ENCODE measurements around the gene FGD6.

The FGD6 gene

GRCh38 chr12:95228617-95229016 is 11.3 kb upstream of the FGD6 start:
- Histone ChIP-seq H3K36me3 (ENCODE audit: insufficient read depth, low read length) (peaks cover 20% of the 10 kb centered on the region), H3K4me1 (ENCODE audit: insufficient read depth, low read length) (no peaks in the 10 kb centered on the region), H3K9me3 (ENCODE audit: low read length) (no peaks in the 10 kb centered on the region), H3K27me3 (ENCODE audit: insufficient read depth, low read length) (no peaks in the 10 kb centered on the region), H3K4me3 (ENCODE audit: low read length) (no peak overlapping the region), H2AFZ (ENCODE audit: low read depth, low read length) (no peak overlapping the region)

DNA sequence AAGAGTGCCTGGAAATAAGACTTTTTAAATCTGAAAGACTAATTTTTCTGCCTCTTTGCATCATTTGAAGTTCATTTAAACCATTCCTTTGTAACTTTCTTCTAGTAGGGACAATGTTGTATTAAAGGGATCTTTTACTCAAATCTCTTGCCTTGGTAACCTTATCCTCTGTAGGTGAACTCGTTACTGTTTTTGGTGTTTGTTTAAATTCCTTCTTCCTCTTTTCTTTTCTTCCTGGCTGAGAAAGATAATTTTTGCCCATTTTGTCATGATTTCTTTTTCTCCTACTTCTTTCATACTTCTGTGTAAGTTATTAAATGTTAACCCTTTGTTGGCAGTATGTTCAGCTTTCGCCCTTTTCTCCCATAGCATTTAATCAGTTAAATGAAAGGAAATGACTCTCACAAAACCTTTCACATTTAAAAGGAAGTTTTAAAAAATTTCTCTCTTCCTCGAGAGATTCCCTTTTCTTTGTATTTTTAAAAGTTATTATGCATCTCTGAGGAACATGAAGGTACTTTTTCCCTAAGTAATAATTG is 10.6 kb upstream of the FGD6 start:
- no peaks in the 10 kb centered on the region for H3K27me3 ChIP-seq (ENCODE audit: insufficient read depth, low read length)
- H2AFZ ChIP-seq (ENCODE audit: low read depth, low read length), result no peak overlapping the region
- peaks cover 19% of the 10 kb centered on the region for H3K36me3 ChIP-seq (ENCODE audit: insufficient read depth, low read length)
- H3K9me3 ChIP-seq (ENCODE audit: low read length), result no peaks in the 10 kb centered on the region
- no peak overlapping the region for H3K4me3 ChIP-seq (ENCODE audit: low read length)
- no peaks in the 10 kb centered on the region for H3K4me1 ChIP-seq (ENCODE audit: insufficient read depth, low read length)

DNA sequence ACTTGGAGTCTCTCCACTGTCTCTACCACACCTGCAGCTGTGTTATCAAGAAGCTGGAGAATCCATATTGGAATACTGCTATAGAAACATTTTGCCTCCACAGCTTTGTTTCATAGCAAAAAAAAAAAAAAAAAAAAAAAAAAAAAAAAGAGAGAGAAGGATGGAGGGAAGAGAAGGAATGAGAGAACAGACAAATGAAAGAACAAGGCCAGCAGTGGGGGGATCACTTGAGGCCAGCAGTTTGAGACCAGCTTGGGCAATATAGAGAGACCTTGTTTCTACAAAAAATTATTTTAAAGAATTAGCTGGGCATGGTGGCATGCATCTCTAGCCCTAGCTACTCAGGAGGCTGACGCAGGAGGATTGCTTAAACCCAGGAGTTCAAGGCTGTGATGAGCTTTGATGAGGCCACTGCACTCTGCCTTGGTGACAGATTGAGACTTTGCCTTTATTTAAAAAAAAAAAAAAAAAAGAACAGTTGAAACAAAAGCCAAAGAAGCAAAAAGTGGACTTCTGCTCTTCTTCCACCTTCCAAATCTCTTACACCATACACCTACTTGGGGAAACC is 8.5 kb upstream of the FGD6 start:
- H3K4me1 ChIP-seq (ENCODE audit: insufficient read depth, low read length), result no peaks in the 10 kb centered on the region

DNA sequence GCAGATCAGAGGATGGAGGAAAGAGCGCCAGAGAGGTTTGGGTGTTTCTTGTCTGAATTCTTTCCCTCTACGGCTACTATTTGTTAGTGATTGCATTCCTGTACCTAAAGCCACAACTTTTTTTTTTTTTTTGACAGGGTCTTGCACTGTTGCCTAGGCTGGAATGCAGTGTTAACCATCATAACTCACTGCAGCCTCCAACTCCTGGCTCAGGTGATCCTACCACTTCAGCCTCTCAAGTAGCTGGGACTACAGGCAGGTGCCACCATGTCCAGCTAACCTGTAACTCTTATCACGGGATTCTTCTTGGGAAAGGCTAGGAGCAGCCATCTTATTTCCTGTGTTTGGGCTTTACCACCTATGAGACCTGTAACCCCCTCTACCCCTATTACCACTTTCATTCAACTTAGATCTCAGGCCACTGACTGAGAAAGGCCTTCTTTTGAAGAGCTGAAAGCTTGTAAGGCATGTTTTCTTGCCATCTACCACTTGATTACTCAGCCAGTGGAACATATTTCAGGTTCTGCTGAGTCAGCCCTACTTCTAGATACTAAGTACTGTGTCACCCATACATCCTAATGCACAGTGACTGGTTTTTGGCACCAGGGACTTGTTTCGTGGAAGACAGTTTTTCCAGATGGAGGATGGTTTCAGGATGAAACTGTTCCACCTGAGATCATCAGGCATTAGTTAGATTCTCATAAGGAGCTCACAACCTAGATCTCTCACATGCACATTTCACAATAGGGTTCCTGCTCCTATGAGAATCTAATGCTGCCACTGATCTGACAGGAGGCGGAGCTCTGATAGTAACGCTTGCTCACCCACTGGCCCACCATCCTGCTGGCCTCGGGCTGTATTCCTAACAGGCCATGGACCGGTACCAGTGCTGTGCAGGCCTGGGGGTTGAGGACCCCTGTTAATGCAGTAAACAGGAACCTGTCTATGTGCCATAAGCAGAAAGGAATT is 7.2 kb upstream of the FGD6 start:
- Histone ChIP-seq H2AFZ (ENCODE audit: low read depth, low read length) (no peak overlapping the region), H3K4me1 (ENCODE audit: insufficient read depth, low read length) (peaks cover 6% of the 10 kb centered on the region), H3K36me3 (ENCODE audit: insufficient read depth, low read length) (peaks cover 19% of the 10 kb centered on the region), H3K4me3 (ENCODE audit: low read length) (no peak overlapping the region), H3K27me3 (ENCODE audit: insufficient read depth, low read length) (no peaks in the 10 kb centered on the region), H3K9me3 (ENCODE audit: low read length) (no peaks in the 10 kb centered on the region)

More for the DNA sequence above, 8.5 kb upstream of the FGD6 start:
- H3K4me3 ChIP-seq (ENCODE audit: low read length), result no peak overlapping the region
- no peaks in the 10 kb centered on the region for H3K9me3 ChIP-seq (ENCODE audit: low read length)
- no peaks in the 10 kb centered on the region for H3K27me3 ChIP-seq (ENCODE audit: insufficient read depth, low read length)
- H3K36me3 ChIP-seq (ENCODE audit: insufficient read depth, low read length), result peaks cover 19% of the 10 kb centered on the region
- H2AFZ ChIP-seq (ENCODE audit: low read depth, low read length), result no peak overlapping the region

DNA sequence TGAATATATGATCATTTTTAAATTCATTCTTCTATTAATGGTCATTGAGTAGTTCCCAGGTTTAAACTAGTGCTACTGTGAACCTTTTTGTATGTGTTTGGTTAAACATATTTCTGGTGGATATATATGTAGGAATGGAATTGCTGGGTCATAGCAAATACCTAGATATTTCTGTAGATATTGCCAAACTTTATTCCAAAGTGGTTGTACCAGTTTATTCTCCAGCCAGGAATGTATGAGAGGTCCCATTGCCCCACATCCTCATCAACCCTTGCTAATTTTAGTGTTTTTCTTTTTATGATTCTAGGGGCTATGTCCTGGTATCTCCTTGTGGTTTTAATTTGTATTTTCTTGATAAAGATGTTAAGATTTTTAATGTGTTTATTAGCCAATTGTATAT is 3.5 kb upstream of the FGD6 start:
- Histone ChIP-seq H3K36me3 (ENCODE audit: insufficient read depth, low read length) (peaks cover 14% of the 10 kb centered on the region), H3K4me1 (ENCODE audit: insufficient read depth, low read length) (peaks cover 7% of the 10 kb centered on the region), H3K9me3 (ENCODE audit: low read length) (no peaks in the 10 kb centered on the region), H3K27me3 (ENCODE audit: insufficient read depth, low read length) (no peaks in the 10 kb centered on the region), H2AFZ (ENCODE audit: low read depth, low read length) (no peak overlapping the region), H3K4me3 (ENCODE audit: low read length) (no peak overlapping the region)

DNA sequence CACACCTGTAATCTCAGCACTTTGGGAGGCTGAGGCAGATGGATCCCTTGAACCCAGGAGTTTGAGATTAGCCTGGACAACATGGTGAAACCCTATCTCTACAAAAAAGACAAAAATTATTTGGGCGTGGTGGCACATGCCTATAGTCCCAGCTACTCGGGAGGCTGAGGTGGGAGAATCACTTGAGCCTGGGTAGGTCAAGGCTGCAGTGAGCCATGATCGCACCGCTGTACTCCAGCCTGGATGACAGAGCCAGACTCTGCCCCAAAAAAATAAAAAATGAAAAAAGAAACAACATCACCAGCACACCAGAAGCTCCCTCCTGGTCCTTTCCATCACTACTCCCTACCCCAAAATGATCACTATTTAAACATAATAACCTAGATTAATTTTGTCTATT is 2.9 kb upstream of the FGD6 start:
- Histone ChIP-seq H3K9me3 (ENCODE audit: low read length) (no peaks in the 10 kb centered on the region), H3K27me3 (ENCODE audit: insufficient read depth, low read length) (no peaks in the 10 kb centered on the region), H3K4me1 (ENCODE audit: insufficient read depth, low read length) (peaks cover 13% of the 10 kb centered on the region), H3K36me3 (ENCODE audit: insufficient read depth, low read length) (peaks cover 10% of the 10 kb centered on the region), H2AFZ (ENCODE audit: low read depth, low read length) (no peak overlapping the region), H3K4me3 (ENCODE audit: low read length) (peak overlapping the region; percentile 79)

DNA sequence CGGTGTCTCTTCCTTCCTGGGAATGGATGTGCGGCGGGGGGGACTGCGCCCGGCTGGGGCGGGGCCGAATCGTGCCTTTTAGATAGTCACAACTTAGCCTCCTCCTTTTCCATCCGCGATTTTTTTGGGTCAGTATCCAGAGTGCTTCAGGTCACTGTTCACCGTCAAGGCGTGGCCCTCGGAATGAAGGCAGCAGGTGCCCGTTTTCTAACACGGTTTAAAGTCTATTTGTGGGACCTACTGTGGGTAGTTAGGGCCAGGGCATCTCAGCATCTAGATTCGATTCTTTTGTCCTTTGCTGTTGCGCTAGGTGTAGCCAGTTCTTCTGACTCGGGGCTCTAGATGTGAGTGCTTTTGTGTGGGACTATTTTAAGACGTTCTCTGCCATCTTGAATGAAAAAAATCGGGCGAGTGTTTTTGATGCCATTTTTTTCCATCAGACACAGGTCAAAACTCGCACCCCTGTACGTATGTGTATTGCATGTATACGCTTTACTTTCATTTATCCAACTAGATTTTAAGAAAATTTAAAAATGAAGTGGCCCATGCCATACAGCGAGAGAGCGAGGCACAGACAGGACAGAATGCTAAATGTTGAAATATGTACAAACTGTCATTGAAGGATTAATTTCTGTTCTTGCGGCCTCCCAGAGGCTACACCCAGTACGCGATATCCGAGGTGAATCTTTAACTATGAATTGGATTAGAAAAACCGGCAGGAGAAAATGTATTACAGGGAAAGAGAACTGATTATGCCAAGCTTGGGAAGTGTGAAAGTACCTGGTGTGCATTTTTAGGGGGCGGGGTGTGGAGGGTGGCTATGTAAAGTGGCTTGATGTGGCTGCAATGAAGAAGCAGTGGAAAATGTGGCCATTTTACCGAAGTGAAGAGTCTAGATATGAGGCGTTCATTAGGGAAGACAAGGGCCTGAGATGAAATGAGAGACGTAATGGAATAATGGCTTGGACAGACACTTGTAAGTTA is 1.2 kb upstream of the FGD6 start:
- Histone ChIP-seq H3K27me3 (ENCODE audit: insufficient read depth, low read length) (no peaks in the 10 kb centered on the region), H3K36me3 (ENCODE audit: insufficient read depth, low read length) (no peaks in the 10 kb centered on the region), H3K4me1 (ENCODE audit: insufficient read depth, low read length) (peaks cover 21% of the 10 kb centered on the region), H3K4me3 (ENCODE audit: low read length) (peak overlapping the region; percentile 79), H3K9me3 (ENCODE audit: low read length) (no peaks in the 10 kb centered on the region), H2AFZ (ENCODE audit: low read depth, low read length) (peak overlapping the region; percentile 22)

GRCh38 chr12:95216711-95217376 is 423 bp downstream of the FGD6 start:
- H3K4me1 ChIP-seq (ENCODE audit: insufficient read depth, low read length), result peaks cover 21% of the 10 kb centered on the region
- peak overlapping the region; percentile 99 for H3K4me3 ChIP-seq (ENCODE audit: low read length)
- H2AFZ ChIP-seq (ENCODE audit: low read depth, low read length), result peak overlapping the region; percentile 97
- H3K36me3 ChIP-seq (ENCODE audit: insufficient read depth, low read length), result no peaks in the 10 kb centered on the region
- H3K9me3 ChIP-seq (ENCODE audit: low read length), result no peaks in the 10 kb centered on the region
- no peaks in the 10 kb centered on the region for H3K27me3 ChIP-seq (ENCODE audit: insufficient read depth, low read length)

GRCh38 chr12:95215949-95216348 is 1.3 kb downstream of the FGD6 start:
- peak overlapping the region; percentile 99 for H3K4me3 ChIP-seq (ENCODE audit: low read length)
- no peaks in the 10 kb centered on the region for H3K36me3 ChIP-seq (ENCODE audit: insufficient read depth, low read length)
- H2AFZ ChIP-seq (ENCODE audit: low read depth, low read length), result peak overlapping the region; percentile 97
- H3K4me1 ChIP-seq (ENCODE audit: insufficient read depth, low read length), result peaks cover 21% of the 10 kb centered on the region
- no peaks in the 10 kb centered on the region for H3K27me3 ChIP-seq (ENCODE audit: insufficient read depth, low read length)
- no peaks in the 10 kb centered on the region for H3K9me3 ChIP-seq (ENCODE audit: low read length)

DNA sequence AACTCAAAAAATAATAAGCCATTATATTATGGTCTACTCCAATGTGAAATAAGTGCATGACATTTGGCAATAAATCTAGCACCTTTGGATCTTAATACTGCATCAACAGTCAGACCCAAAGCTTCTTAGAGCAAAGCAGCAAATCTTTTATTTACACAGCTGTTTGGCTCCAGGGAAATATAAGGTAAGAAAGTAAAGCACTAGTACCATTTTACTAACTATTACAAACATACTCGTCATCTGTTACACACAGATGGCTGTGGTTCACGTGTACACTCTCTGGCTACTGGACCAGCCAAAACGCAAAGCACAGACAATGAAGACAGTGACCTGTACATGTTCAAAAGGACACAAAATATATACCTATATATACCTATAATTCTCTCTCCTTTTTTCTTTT is 2.8 kb downstream of the FGD6 start:
- no peak overlapping the region for H2AFZ ChIP-seq (ENCODE audit: low read depth, low read length)
- H3K9me3 ChIP-seq (ENCODE audit: low read length), result no peaks in the 10 kb centered on the region
- H3K27me3 ChIP-seq (ENCODE audit: insufficient read depth, low read length), result no peaks in the 10 kb centered on the region
- no peak overlapping the region for H3K4me3 ChIP-seq (ENCODE audit: low read length)
- H3K36me3 ChIP-seq (ENCODE audit: insufficient read depth, low read length), result peaks cover 5% of the 10 kb centered on the region
- H3K4me1 ChIP-seq (ENCODE audit: insufficient read depth, low read length), result peaks cover 14% of the 10 kb centered on the region

GRCh38 chr12:95213928-95214327 is 3.3 kb downstream of the FGD6 start:
- peaks cover 14% of the 10 kb centered on the region for H3K4me1 ChIP-seq (ENCODE audit: insufficient read depth, low read length)
- H3K27me3 ChIP-seq (ENCODE audit: insufficient read depth, low read length), result no peaks in the 10 kb centered on the region
- H3K36me3 ChIP-seq (ENCODE audit: insufficient read depth, low read length), result peaks cover 10% of the 10 kb centered on the region
- H3K4me3 ChIP-seq (ENCODE audit: low read length), result no peak overlapping the region
- no peak overlapping the region for H2AFZ ChIP-seq (ENCODE audit: low read depth, low read length)
- no peaks in the 10 kb centered on the region for H3K9me3 ChIP-seq (ENCODE audit: low read length)

DNA sequence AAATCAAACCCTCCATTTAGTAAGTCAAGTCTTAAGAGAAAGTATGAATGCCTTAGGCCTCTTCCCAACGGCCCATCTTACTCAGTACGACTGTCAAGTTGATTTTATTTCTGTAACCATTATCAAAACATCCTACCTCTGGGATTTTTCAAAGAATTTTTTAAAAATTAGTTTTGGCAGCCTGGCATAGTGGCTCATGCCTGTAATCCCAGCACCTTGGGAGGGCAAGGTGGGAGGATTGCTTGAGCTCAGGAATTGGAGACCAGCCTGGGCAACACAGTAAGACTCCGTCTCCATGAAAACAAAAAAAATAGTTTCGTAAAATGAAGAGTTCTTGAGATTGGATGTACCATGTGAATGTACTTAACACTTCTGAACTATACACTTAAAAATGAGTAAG is 4.1 kb downstream of the FGD6 start:
- Histone ChIP-seq H3K4me3 (ENCODE audit: low read length) (no peak overlapping the region), H3K27me3 (ENCODE audit: insufficient read depth, low read length) (no peaks in the 10 kb centered on the region), H3K4me1 (ENCODE audit: insufficient read depth, low read length) (peaks cover 14% of the 10 kb centered on the region), H2AFZ (ENCODE audit: low read depth, low read length) (no peak overlapping the region), H3K36me3 (ENCODE audit: insufficient read depth, low read length) (peaks cover 15% of the 10 kb centered on the region), H3K9me3 (ENCODE audit: low read length) (peaks cover 4% of the 10 kb centered on the region)
